ENCODE data around the gene TKFC. TPM values are rescaled to one million over a fixed set of nuclear protein-coding genes. Genes with fewer than 3 reads are reported as not detected.

TKFC gene
- total RNA-seq, 1 experiment from 2014 or later, result 168 TPM

DNA sequence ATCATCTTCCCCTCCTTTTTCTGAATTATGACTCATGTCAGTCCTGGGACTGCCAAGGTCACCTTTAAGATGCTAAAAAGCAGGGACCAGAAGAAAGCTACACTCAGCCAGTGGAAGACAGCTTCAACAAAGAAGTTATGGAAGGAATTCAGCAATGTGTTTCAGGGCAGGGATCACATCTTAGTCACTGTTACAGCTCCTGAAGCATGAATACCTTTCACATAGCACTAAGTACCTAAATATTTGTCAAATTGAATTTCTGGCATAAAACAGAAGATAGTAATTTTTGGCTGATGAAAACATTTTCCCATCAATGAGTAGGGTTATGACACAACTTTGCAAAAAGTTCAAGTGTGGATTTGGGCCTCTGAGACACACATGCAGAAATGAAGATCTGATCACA is 5.4 kb upstream of the TKFC start:
- no peak overlapping the region for H2AFZ ChIP-seq
- no peaks in the 10 kb centered on the region for H3K27me3 ChIP-seq (ENCODE audit: insufficient read depth, low read depth)
- no peak overlapping the region for H3K4me3 ChIP-seq
- peaks cover 5% of the 10 kb centered on the region; the same call in 1 of the 2 replicates for H3F3A ChIP-seq (ENCODE audit: insufficient read depth, low read depth)
- H3K4me2 ChIP-seq, result no peak overlapping the region
- peaks cover 70% of the 10 kb centered on the region for H3K79me2 ChIP-seq (ENCODE audit: low read depth)
- intact Hi-C loops (cut with micrococcal nuclease; ENCODE audit: unreplicated experiment), result no loop called here
- peaks cover 54% of the 10 kb centered on the region for H4K20me1 ChIP-seq (ENCODE audit: insufficient read depth)
- TF ChIP-seq, protein P1, sequence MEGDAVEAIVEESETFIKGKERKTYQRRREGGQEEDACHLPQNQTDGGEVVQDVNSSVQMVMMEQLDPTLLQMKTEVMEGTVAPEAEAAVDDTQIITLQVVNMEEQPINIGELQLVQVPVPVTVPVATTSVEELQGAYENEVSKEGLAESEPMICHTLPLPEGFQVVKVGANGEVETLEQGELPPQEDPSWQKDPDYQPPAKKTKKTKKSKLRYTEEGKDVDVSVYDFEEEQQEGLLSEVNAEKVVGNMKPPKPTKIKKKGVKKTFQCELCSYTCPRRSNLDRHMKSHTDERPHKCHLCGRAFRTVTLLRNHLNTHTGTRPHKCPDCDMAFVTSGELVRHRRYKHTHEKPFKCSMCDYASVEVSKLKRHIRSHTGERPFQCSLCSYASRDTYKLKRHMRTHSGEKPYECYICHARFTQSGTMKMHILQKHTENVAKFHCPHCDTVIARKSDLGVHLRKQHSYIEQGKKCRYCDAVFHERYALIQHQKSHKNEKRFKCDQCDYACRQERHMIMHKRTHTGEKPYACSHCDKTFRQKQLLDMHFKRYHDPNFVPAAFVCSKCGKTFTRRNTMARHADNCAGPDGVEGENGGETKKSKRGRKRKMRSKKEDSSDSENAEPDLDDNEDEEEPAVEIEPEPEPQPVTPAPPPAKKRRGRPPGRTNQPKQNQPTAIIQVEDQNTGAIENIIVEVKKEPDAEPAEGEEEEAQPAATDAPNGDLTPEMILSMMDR (conservative IDR thresholded peaks at IDR 0.05), result no peak
- no peak for TF ChIP-seq EZH2 (IDR thresholded peaks at IDR 0.05; ENCODE audit: low read depth)
- DNase-seq, result no peak
- H3K27ac ChIP-seq, result no peak overlapping the region
- H3K9me2 ChIP-seq (ENCODE audit: insufficient read depth), result no peaks in the 10 kb centered on the region
- POLR2A ChIA-PET (ENCODE audit: unreplicated experiment), result interaction anchor here (0.6 to 0.7 kb wide), 4 partner anchors 28 to 65 kb away, joined by 3 to 27 read pairs (median 10); partner anchors contain the start of genes CYB561A3 and TMEM216
- H3K36me3 ChIP-seq (ENCODE audit: low read depth), result peaks cover 47% of the 10 kb centered on the region
- H3K9me3 ChIP-seq (ENCODE audit: insufficient read depth, low read depth), result no peaks in the 10 kb centered on the region
- BruUV-seq (replicated peaks), result no TSS peak
- CTCF ChIA-PET, result interaction anchor here (0.5 to 0.9 kb wide), 2 partner anchors 8 to 30 kb away, joined by 3 to 4 read pairs; no protein-coding TSS in a partner anchor
- H3K4me1 ChIP-seq (replicated peaks; ENCODE audit: insufficient read depth), result peaks cover 18% of the 10 kb centered on the region

DNA sequence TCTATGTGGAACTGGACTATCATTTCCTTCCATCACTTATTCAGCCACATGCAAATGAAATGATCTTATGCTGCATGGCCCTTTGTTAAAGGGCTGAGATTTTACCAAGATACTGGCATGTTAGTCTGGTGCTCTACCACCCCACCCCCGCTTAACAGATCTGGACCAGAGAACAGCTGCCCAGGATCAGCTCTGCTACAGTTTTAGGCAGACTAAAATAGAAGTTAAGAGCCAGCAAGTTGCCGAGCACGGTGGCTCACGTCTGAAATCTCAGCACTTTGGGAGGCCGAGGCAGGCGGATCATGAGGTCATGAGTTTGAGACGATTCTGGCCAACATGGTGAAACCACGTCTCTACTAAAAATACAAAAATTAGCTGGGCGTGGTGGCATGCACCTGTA is 4.7 kb upstream of the TKFC start:
- H3K36me3 ChIP-seq (ENCODE audit: low read depth), result peaks cover 40% of the 10 kb centered on the region
- no peak overlapping the region for H3K27ac ChIP-seq
- no peaks in the 10 kb centered on the region for H3K9me3 ChIP-seq (ENCODE audit: insufficient read depth, low read depth)
- CTCF ChIA-PET, result no interaction called here
- intact Hi-C loops (cut with micrococcal nuclease; ENCODE audit: unreplicated experiment), result no loop called here
- peaks cover 54% of the 10 kb centered on the region for H4K20me1 ChIP-seq (ENCODE audit: insufficient read depth)
- no peaks in the 10 kb centered on the region for H3K27me3 ChIP-seq (ENCODE audit: insufficient read depth, low read depth)
- H3K79me2 ChIP-seq (ENCODE audit: low read depth), result peaks cover 73% of the 10 kb centered on the region
- no peak overlapping the region for H3K4me2 ChIP-seq
- no peak overlapping the region for H2AFZ ChIP-seq
- POLR2A ChIA-PET (ENCODE audit: unreplicated experiment), result no interaction called here
- H3K4me3 ChIP-seq, result no peak overlapping the region
- no peaks in the 10 kb centered on the region for H3K9me2 ChIP-seq (ENCODE audit: insufficient read depth)
- BruUV-seq (replicated peaks), result no TSS peak
- DNase-seq, result no peak
- peaks cover 6% of the 10 kb centered on the region for H3F3A ChIP-seq (ENCODE audit: insufficient read depth, low read depth)
- peaks cover 18% of the 10 kb centered on the region for H3K4me1 ChIP-seq (replicated peaks; ENCODE audit: insufficient read depth)
- no peak for TF ChIP-seq EZH2 (IDR thresholded peaks at IDR 0.05; ENCODE audit: low read depth)
- TF ChIP-seq, protein P1 (conservative IDR thresholded peaks at IDR 0.05), result no peak

DNA sequence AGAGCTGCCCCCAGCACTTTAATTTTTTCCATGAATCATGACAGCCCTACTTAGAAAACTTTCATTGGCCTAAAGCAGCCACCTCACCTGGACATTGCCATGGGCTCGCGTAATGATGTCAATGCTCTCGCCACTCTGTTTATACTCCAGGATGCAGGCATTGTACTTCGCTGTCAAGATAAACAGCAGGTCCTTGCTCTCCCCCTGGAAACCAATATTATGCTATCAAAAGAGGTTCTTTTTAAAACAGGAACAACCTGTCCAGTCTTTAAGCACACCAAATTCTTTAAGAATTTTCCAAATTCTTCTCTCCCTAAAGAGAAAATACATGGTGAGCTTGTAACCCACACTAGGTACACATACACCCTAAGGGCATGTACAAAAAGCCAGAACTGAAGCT is 3.2 kb upstream of the TKFC start:
- CTCF ChIA-PET, result no interaction called here
- H3K27ac ChIP-seq, result no peak overlapping the region
- peaks cover 30% of the 10 kb centered on the region for H3K4me1 ChIP-seq (replicated peaks; ENCODE audit: insufficient read depth)
- no peak overlapping the region for H2AFZ ChIP-seq
- peaks cover 25% of the 10 kb centered on the region for H3K36me3 ChIP-seq (ENCODE audit: low read depth)
- H4K20me1 ChIP-seq (ENCODE audit: insufficient read depth), result peaks cover 54% of the 10 kb centered on the region
- H3K9me2 ChIP-seq (ENCODE audit: insufficient read depth), result no peaks in the 10 kb centered on the region
- H3K9me3 ChIP-seq (ENCODE audit: insufficient read depth, low read depth), result no peaks in the 10 kb centered on the region
- H3K79me2 ChIP-seq (ENCODE audit: low read depth), result peaks cover 80% of the 10 kb centered on the region
- no TSS peak for BruUV-seq (replicated peaks)
- peaks cover 20% of the 10 kb centered on the region for H3F3A ChIP-seq (ENCODE audit: insufficient read depth, low read depth)
- TF ChIP-seq, protein P1 (conservative IDR thresholded peaks at IDR 0.05), result no peak
- no peak for TF ChIP-seq EZH2 (IDR thresholded peaks at IDR 0.05; ENCODE audit: low read depth)
- intact Hi-C loops (cut with micrococcal nuclease; ENCODE audit: unreplicated experiment), result loop anchor here (10.0 kb wide), 2 partner anchors 75 to 185 kb away; no protein-coding TSS in a partner anchor
- POLR2A ChIA-PET (ENCODE audit: unreplicated experiment), result no interaction called here
- no peak for DNase-seq
- H3K4me3 ChIP-seq, result no peak overlapping the region
- H3K4me2 ChIP-seq, result no peak overlapping the region
- no peaks in the 10 kb centered on the region for H3K27me3 ChIP-seq (ENCODE audit: insufficient read depth, low read depth)

Measured in PC-9 (cell line).